Measurements from ENCODE around the gene KLHL12.
A peak's percentile ranks its signal among the peaks of the same experiment; 100 is the strongest.

The KLHL12 gene

DNA sequence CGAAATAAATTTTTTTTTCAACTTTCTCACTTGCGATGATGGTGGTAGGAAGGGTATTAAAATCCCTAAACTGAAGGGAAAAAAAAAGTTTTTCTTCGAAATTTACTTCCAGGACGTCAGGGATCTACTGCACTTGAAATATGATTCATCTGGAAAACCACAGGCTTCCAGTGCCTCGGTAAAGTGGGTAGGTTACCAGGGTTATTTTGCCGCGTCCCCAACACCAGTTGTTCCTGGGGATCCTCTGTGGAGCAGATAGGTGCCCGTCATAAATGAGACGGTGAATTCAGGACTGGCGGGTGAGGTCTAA lies 38.9 kb downstream of the KLHL12 start:
- Histone ChIP-seq H3K36me3 (peaks cover 5% of the 10 kb centered on the region; the same call in 1 of the 2 replicates), H3K27me3 (no peaks in the 10 kb centered on the region), H3K9me3 (no peaks in the 10 kb centered on the region), H3K4me1 (no peaks in the 10 kb centered on the region), H3K4me3 (ENCODE audit: low read depth, low read length) (peak overlapping the region; percentile 79)
- TF ChIP-seq, protein P1, sequence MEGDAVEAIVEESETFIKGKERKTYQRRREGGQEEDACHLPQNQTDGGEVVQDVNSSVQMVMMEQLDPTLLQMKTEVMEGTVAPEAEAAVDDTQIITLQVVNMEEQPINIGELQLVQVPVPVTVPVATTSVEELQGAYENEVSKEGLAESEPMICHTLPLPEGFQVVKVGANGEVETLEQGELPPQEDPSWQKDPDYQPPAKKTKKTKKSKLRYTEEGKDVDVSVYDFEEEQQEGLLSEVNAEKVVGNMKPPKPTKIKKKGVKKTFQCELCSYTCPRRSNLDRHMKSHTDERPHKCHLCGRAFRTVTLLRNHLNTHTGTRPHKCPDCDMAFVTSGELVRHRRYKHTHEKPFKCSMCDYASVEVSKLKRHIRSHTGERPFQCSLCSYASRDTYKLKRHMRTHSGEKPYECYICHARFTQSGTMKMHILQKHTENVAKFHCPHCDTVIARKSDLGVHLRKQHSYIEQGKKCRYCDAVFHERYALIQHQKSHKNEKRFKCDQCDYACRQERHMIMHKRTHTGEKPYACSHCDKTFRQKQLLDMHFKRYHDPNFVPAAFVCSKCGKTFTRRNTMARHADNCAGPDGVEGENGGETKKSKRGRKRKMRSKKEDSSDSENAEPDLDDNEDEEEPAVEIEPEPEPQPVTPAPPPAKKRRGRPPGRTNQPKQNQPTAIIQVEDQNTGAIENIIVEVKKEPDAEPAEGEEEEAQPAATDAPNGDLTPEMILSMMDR (IDR thresholded peaks at IDR 0.05; ENCODE audit: low read depth, low read length), result no peak
- DNase-seq, result no peak

DNA sequence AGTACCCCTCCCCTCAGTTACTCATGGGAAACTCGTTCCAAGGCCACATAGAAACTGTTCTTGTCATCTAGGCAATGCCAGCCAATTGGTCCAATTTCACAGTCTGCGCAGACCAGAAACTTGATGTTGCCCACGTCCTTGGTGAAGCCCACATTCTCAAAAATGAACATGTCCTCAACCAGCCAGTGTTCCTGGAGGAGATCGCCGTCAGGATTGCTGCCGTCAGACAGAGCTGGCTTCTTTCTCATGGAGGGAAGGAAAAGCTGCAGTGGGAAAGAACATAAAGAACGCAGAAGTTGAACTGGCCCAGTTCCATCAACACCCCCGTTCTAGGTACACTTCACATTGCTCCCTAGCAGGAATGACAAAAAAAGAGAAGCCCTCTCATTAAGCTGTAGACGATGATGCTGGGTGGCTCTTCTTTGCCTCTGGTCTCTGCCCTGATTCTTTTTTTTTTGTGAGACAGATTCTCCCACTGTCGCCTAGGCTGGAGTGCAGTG lies 46.0 kb downstream of the KLHL12 start:
- no peak overlapping the region for H3K4me3 ChIP-seq (ENCODE audit: low read depth, low read length)
- no peaks in the 10 kb centered on the region for H3K27me3 ChIP-seq
- DNase-seq, result no peak
- TF ChIP-seq, protein P1 (IDR thresholded peaks at IDR 0.05; ENCODE audit: low read depth, low read length), result no peak
- H3K36me3 ChIP-seq, result peaks cover 11% of the 10 kb centered on the region
- no peaks in the 10 kb centered on the region for H3K9me3 ChIP-seq
- no peaks in the 10 kb centered on the region for H3K4me1 ChIP-seq

DNA sequence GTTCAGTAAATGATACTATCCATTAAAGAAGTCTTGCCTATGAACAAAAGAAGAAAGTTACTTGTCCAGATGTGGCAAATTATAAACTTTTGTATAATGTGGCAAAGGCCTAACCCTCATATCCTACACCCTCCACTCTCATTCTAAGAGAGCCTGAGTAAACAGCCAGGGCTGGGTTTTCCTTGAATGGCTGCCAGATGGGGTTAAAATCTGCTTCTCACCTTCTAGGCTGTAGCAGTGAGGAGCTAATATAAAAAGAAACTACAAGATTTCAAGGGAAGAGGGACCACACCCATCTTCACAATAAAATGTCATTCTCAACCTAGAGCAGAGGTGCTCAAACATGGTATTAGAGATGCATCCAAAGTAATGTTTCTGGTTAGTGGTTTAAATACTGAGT lies 47.0 kb downstream of the KLHL12 start:
- Histone ChIP-seq H3K4me3 (ENCODE audit: low read depth, low read length) (no peak overlapping the region), H3K4me1 (no peaks in the 10 kb centered on the region), H3K36me3 (peaks cover 11% of the 10 kb centered on the region), H3K9me3 (no peaks in the 10 kb centered on the region), H3K27me3 (no peaks in the 10 kb centered on the region)
- TF ChIP-seq, protein P1 (IDR thresholded peaks at IDR 0.05; ENCODE audit: low read depth, low read length), result no peak
- DNase-seq, result no peak

DNA sequence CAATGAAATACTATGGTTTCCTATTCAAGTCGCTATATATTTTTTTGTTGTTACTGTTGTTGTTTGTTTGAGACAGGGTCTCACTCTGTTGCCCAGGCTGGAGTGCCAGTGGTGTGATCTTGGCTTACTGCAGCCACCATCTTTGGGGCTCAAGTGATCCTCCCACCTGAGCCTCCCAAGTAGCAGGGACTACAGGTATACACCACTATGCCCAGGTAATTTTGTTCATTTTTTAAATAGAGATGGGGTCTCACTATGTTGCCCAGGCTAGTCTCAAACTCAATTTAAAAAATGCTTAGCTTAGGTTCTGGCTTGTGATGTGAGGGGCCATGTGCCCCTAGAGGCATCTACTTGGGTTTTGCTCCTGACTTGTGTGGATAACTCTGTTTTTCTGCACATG lies 47.9 kb downstream of the KLHL12 start:
- Histone ChIP-seq H3K9me3 (no peaks in the 10 kb centered on the region), H3K4me3 (ENCODE audit: low read depth, low read length) (no peak overlapping the region), H3K27me3 (no peaks in the 10 kb centered on the region), H3K36me3 (peaks cover 11% of the 10 kb centered on the region), H3K4me1 (no peaks in the 10 kb centered on the region)
- TF ChIP-seq, protein P1 (IDR thresholded peaks at IDR 0.05; ENCODE audit: low read depth, low read length), result no peak
- no peak for DNase-seq

DNA sequence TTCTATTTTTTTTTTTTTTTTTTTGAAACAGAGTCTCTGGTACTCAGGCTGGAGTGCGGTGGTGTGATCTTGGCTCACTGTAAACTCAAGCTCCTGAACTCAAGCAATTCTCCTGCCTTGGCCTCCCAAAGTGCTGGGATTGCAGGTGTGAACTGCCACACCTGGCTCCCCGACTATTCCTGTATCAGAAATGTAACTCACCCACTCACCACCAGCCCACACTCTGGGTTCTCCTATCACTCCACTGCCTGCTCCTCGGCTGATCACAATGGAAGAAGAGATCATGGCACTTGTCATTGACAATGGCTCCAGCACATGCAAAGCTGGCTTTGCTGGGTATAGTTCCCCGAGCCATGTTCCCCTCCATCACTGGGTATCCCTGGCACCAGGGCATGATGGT lies 54.0 kb downstream of the KLHL12 start:
- no peak overlapping the region for H3K4me3 ChIP-seq (ENCODE audit: low read depth, low read length)
- H3K36me3 ChIP-seq, result no peaks in the 10 kb centered on the region
- no peak for DNase-seq
- H3K27me3 ChIP-seq, result no peaks in the 10 kb centered on the region
- TF ChIP-seq, protein P1 (IDR thresholded peaks at IDR 0.05; ENCODE audit: low read depth, low read length), result no peak
- no peaks in the 10 kb centered on the region for H3K9me3 ChIP-seq
- H3K4me1 ChIP-seq, result no peaks in the 10 kb centered on the region

DNA sequence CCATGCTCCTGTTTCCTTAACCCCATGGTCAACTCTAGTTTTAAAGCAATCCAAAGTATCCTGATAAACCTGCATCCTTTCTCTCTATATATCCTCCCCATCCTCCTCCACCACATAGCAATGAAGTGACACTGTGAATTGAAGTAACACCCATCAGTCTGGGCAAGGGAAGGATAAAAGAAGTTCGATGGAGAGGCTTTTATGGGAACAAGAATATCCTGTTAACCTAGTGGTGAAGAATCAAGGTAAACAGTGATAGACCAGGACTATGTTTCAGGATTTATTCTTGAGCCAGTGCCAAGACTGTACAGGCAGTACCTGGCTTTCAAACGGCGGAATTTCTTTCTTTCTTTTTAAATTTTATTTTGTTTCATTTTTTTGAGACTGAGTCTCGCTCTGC lies 55.7 kb downstream of the KLHL12 start:
- Histone ChIP-seq H3K36me3 (no peaks in the 10 kb centered on the region), H3K9me3 (no peaks in the 10 kb centered on the region), H3K4me1 (no peaks in the 10 kb centered on the region), H3K27me3 (no peaks in the 10 kb centered on the region), H3K4me3 (ENCODE audit: low read depth, low read length) (no peak overlapping the region)
- TF ChIP-seq, protein P1 (IDR thresholded peaks at IDR 0.05; ENCODE audit: low read depth, low read length), result no peak
- no peak for DNase-seq
